ENCODE results near the gene AGMAT. TPM values are rescaled to one million over a fixed set of nuclear protein-coding genes. Genes with fewer than 3 reads are reported as not detected.
A peak's percentile ranks its signal among the peaks of the same experiment; 100 is the strongest.

AGMAT gene
- total and polyA plus RNA-seq, 2 of the 8 experiments (the other 6 are each of a cell fraction or from before 2014, with no cell fraction given) = 3.7 to 5.8 TPM

GRCh38 chr1:15603050-15603965, 18.5 kb upstream of the AGMAT start (continued):
- TF ChIP-seq PHF8 (conservative IDR thresholded peaks at IDR 0.05; ENCODE audit: low read depth, low read length) (peak; percentile 41; the same call in 1 of the 2 replicates), TAF1 (IDR thresholded peaks at IDR 0.05; ENCODE audit: low read depth, low read length) (peak; percentile 60; the same call in 1 of the 2 replicates), YY1 (IDR thresholded peaks at IDR 0.05; ENCODE audit: low read depth, low read length) (no peak), SIRT6 (IDR thresholded peaks at IDR 0.05; ENCODE audit: low read length) (no peak), CBX5 (IDR thresholded peaks at IDR 0.05; ENCODE audit: low read depth, low read length) (no peak), SIX5 (IDR thresholded peaks at IDR 0.05; ENCODE audit: low read depth, low read length) (no peak), KDM1A (IDR thresholded peaks at IDR 0.05; ENCODE audit: borderline replicate concordance, low read length) (0 out of 2 replicates have a peak, but pooled peaks have one; percentile 31), NANOG (IDR thresholded peaks at IDR 0.05; ENCODE audit: insufficient read depth, low read depth, low read length, poor library complexity, severe bottlenecking) (peak; percentile 10), FOSL1 (IDR thresholded peaks at IDR 0.05; ENCODE audit: insufficient read depth, low read depth, low read length) (no peak), POLR2AphosphoS5 (IDR thresholded peaks at IDR 0.05; ENCODE audit: low read depth, low read length) (no peak), SUZ12 (IDR thresholded peaks at IDR 0.05; ENCODE audit: low read length) (no peak), EP300 (IDR thresholded peaks at IDR 0.05; ENCODE audit: borderline replicate concordance in 1 of 2, low read depth in 2 of 2, low read length in 2 of 2) (no peak), SP1 (IDR thresholded peaks at IDR 0.05; ENCODE audit: low read depth, low read length) (peak; percentile 79), SIN3A (conservative IDR thresholded peaks at IDR 0.05 in 1 of 2, IDR thresholded peaks at IDR 0.05 in 1 of 2; ENCODE audit: low read depth in 1 of 2, low read length in 2 of 2) (peak in 1 of 2 experiments; percentile 71; a peak in 2 of 4 replicates), KDM5A (IDR thresholded peaks at IDR 0.05; ENCODE audit: low read length) (no peak), CHD2 (IDR thresholded peaks at IDR 0.05; ENCODE audit: low read length) (peak; percentile 76), USF2 (IDR thresholded peaks at IDR 0.05; ENCODE audit: low read length) (peak; percentile 100), MAFK (IDR thresholded peaks at IDR 0.05; ENCODE audit: low read depth, low read length) (no peak), SP2 (IDR thresholded peaks at IDR 0.05; ENCODE audit: low read length) (no peak), HDAC2 (IDR thresholded peaks at IDR 0.05; ENCODE audit: borderline replicate concordance in 1 of 2, low read depth in 2 of 2, low read length in 2 of 2) (peak in 1 of 2 experiments; percentile 92; a peak in 2 of 4 replicates)
- TF ChIP-seq, protein P1, sequence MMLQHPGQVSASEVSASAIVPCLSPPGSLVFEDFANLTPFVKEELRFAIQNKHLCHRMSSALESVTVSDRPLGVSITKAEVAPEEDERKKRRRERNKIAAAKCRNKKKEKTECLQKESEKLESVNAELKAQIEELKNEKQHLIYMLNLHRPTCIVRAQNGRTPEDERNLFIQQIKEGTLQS (IDR thresholded peaks at IDR 0.05; ENCODE audit: insufficient read depth, low read depth, low read length) = peak; percentile 98
